Small intestine (tissue), 7 donors: Measurements from ENCODE around the gene MTRF1L. TPM values are rescaled to one million over a fixed set of nuclear protein-coding genes. Genes with fewer than 3 reads are reported as not detected.

Experiments used
- DNase-seq, 2 donors: peaks; one replicate each; pipeline versions ENCODE4 v3.0.0 to v3.0.0-alpha.2; 2013
- FAIRE-seq: peaks from 2 replicates; lab custom pipeline; 2012; peaks lifted over from hg19 to GRCh38; lab: Jason Lieb, UNC
- H3K27ac ChIP-seq, 3 donors: one replicate each; pipeline ENCODE4 v1.5.1; 2013; ENCODE audit warnings: low read length in 2 of 3, mild to moderate bottlenecking in 2 of 3, control low read depth in 1 of 3, inconsistent platforms in 1 of 3, low read depth in 1 of 3, moderate library complexity in 1 of 3
- H3K27me3 ChIP-seq, 3 donors: one replicate each; pipeline ENCODE4 v1.6.1; 2013; ENCODE audit warnings: low read length in 3 of 3, inconsistent platforms in 1 of 3; ENCODE audit not compliant: control insufficient read depth in 3 of 3, insufficient read depth in 3 of 3
- H3K36me3 ChIP-seq, 3 donors: one replicate each; pipeline ENCODE4 v1.6.1; 2013; ENCODE audit warnings: low read length in 3 of 3, inconsistent platforms in 1 of 3, low read depth in 1 of 3, mild to moderate bottlenecking in 1 of 3, moderate library complexity in 1 of 3; ENCODE audit not compliant: control insufficient read depth in 3 of 3, insufficient read depth in 2 of 3
- H3K4me1 ChIP-seq, 3 donors: one replicate each; pipeline ENCODE4 v1.6.1; 2013; ENCODE audit warnings: low read length in 2 of 3, inconsistent platforms in 1 of 3, low read depth in 1 of 3, mild to moderate bottlenecking in 1 of 3, moderate library complexity in 1 of 3; ENCODE audit not compliant: control insufficient read depth in 3 of 3, insufficient read depth in 2 of 3
- H3K4me3 ChIP-seq, 3 donors: one replicate each; pipeline ENCODE4 v1.5.1; 2013; ENCODE audit warnings: low read length in 3 of 3, control low read depth in 1 of 3, inconsistent platforms in 1 of 3, low read depth in 1 of 3, mild to moderate bottlenecking in 1 of 3, moderate library complexity in 1 of 3
- H3K9me3 ChIP-seq, 2 donors: one replicate each; pipeline ENCODE4 v1.6.1; 2013; ENCODE audit warnings: low read depth in 1 of 2, low read length in 1 of 2; ENCODE audit not compliant: control insufficient read depth in 2 of 2, insufficient read depth in 1 of 2
- WGBS, 3 donors: extraction: QIAGEN DNeasy Blood & Tissue Kit; methylation state at CpG; one replicate each; pipeline ENCODE4 v1.1.7; 2013; 5-methylcytosine and 5-hydroxymethylcytosine counted together
- polyA plus RNA-seq, 4 donors: library from polyadenylated mRNA; stranded (reverse) in 3 of 4; unstranded in 1 of 4; fragments of 200-250 nt in 3 of 4; fragments of 120-200 nt in 1 of 4; gene quantifications; one replicate each; pipeline versions ENCODE4 v1.2.1 to v1.2.3, GENCODE V29; 2013
- donor health status: healthy with polysubstance abuse.
- donor health status: control.
- donor health status: control.
- donor health status: Bipolar disorder and iron deficiency.
- donor health status: healthy.

MTRF1L gene
- polyA plus RNA-seq, 4 donors, result 9.9 to 18.6 (median 14.9) TPM

DNA sequence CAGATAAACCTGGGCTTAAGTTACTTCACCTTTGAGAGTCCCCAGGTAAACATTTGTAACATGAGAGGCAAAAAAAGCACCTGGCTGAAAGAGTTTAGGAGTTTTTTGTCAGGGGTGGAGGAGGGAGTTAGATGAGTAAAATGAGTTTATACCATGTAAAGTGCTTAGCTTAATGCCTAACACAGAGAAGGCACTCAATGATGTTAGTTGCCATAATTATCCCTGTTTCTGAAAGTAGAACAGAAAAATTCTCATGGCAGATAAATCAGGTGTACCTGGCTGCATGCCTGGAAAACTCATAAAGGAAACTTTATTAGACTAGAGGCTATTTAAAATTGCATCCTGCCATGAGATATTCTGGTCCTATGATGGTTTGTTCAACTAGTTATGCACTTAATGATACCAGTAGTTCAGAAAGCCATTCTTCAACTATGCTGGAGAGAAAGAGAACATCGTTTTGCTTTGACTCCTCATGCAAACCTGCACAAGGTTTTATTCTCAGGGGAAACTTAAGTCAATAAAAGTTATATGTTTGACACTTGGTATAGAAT is 60.1 kb downstream of the MTRF1L start:
- Histone ChIP-seq H3K4me3 (no peak overlapping the region), H3K4me1 (no peaks in the 10 kb centered on the region), H3K27ac (no peak overlapping the region), H3K36me3 (no peaks in the 10 kb centered on the region), H3K27me3 (peaks cover 0 to 4% (median 3%) of the 10 kb centered on the region in 3 donors), H3K9me3 (no peaks in the 10 kb centered on the region)
- FAIRE-seq (no peak), DNase-seq (no peak)
- WGBS, 3 donors, result 47 to 73% (median 64%) methylated on average over 1 of the region's 1 CpG

- no peak for FAIRE-seq
- Histone ChIP-seq H3K36me3 (no peaks in the 10 kb centered on the region), H3K27ac (no peak overlapping the region)
Observed at GRCh38 chr6:152941746-152942145, 60.8 kb downstream of the MTRF1L start.

More at GRCh38 chr6:152941746-152942145, 60.8 kb downstream of the MTRF1L start:
- H3K27me3 ChIP-seq, result peaks cover 0 to 4% (median 3%) of the 10 kb centered on the region in 3 donors
- H3K9me3 ChIP-seq, result no peaks in the 10 kb centered on the region
- DNase-seq, result no peak
- H3K4me3 ChIP-seq, result no peak overlapping the region
- no peaks in the 10 kb centered on the region for H3K4me1 ChIP-seq

Other genes starting within 250 kb of the MTRF1L start
- gene FBXO5, start 19.7 kb downstream of the MTRF1L start, polyA plus RNA-seq, result 10 to 100 TPM in 1 of 4 donors, 1 to 10 TPM in 3; 2.0 to 14.7 (median 4.3) TPM
- gene RGS17, start 128.6 kb upstream of the MTRF1L start, polyA plus RNA-seq, result 1 to 10 TPM in 1 of 4 donors, under 1 TPM in 2, not detected in 1; under 0.01 to 1.4 (median 0.15) TPM